GM12892 (cell line): ENCODE data around the gene FSD1L.

ENCODE experiments used
- POLR2A ChIP-seq: IDR thresholded peaks from 2 replicates; pipeline ENCODE4 v1.6.1; 2011; ENCODE audit warnings: low read depth, low read length, control low read depth
- POLR2AphosphoS5 ChIP-seq: IDR thresholded peaks from 2 replicates; pipeline ENCODE4 v1.6.1; 2011; ENCODE audit warnings: low read depth, low read length, control low read depth
- TAF1 ChIP-seq: IDR thresholded peaks from 2 replicates; pipeline ENCODE4 v1.6.1; 2011; ENCODE audit warnings: low read depth, mild to moderate bottlenecking, control low read depth, low read length, borderline replicate concordance

DNA sequence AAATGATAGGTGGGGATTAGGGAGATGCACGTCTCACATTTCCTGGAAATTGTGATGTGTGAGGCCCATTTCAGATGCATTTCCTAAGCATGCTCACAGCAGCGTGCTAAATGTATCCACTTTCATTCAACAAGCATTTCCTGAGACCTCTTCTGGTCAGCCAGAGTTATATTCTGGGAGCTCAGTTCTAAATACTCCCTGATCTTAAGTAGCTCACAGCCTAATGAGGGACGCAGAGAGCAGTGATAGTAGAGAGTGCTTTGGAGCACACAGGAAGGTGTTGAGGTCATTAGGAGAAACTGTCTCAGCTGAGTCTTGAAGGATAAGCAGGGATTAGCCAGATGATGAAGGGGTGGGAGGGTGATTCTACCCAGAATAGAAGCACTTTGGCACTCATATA, 46.2 kb upstream of the FSD1L start:
- TF ChIP-seq POLR2A (no peak), POLR2AphosphoS5 (no peak), TAF1 (no peak)
